Measurements from ENCODE around the gene DEGS2. TPM values are rescaled to one million over a fixed set of nuclear protein-coding genes. Genes with fewer than 3 reads are reported as not detected.

Gene DEGS2
- polyA plus RNA-seq, 1 donor = 1.1 TPM

DNA sequence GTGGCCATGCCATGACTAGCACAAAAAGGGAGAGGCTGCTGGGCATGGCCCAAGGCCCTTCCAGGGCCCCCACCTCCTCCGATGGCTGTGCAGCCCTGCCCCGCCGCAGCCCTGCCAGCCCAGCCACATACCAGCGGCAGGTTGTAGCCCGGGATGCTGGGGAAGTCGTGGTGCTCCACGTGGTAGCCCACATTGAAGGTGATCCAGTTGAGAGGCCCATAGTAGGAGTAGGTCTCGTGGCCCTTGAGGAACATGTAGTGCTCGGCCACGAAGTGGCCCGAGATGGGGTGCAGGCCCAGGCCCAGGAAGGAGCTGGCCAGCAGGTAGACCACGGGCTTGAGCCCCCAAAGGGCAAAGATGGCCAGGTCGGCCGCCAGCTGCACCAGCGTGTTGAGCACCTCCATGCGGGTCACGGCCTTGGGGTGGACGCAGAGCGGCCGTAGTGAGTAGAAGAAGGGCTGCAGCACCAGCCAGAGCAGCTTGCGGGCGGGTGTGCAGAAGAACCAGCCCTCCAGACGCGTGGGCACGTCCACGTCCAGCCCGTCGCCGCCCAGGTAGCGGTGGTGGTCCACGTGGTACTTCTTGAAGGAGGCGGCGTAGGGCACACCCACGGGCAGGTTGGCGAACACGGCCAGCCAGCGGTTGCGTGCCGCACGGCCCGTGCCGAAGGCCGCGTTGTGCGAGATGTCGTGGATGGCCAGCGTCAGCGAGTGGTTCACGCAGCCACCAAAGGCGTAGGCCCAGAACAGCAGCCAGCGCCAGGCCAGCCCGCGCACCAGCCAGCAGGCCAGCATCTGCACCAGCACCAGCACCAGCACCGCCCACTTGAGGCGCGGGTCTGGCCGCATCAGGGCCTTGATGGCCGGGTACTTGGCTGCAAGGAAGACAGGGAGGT lies 10.4 kb downstream of the DEGS2 start:
- no peak for DNase-seq (ENCODE audit: low read depth)

DNA sequence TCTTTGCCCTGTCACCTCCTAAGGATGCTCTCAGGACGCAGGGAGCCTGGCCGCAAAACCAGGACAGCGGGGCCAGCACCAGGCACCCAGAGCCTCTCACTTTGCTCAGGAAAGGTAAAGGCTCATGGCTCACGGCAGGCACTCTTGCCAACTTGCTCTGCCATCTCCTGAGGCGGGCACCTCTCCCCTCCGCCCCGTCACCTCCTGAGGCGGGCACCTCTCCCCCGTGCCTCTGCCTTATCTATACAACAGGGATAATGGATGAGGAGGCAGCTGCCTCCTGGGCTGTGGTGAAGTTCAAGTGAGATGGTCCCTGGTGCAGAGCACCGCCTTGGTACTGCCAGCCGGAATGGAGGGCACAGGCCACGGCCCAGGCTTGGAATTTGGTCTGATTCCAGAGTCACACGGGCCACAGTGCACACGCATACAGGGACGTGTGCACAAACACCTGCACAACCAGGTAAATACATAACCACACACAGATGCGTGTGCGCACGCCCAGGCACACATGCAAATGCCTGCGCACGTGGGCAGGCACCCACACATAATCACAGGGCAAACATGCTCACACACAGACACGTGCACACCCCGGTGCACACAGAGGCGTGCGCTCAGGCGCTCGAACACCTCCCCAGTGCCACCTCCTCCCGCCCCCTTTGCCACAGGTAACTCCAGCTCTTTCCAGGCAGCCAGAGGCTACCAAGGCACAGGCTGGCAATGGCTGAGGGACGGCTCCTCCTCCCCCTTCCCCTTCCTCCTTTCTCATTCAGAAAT lies 11.6 kb downstream of the DEGS2 start:
- no peak for DNase-seq (ENCODE audit: low read depth)

DNA sequence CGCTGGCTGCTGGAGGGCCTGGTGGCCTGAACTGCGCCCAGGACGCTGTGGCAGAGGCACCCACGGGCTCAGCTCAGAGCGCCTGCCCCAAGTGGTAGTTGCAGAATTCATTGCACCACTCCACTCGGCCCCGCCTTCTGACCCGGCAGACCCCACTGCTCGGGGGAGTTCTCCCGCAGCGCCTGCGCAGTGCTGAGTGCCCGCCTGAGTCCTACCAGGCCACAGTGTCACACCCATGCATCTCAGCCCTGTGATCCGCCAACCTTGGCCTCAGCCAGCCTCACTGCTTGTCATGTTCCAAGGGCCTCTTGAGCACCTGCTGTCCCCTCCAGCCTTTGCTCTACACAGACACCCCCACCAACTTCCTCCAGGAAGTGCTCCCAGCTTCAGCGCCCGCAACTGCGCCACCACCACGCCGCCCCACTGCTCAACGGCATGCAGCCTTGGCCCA lies 12.2 kb downstream of the DEGS2 start:
- no peak for DNase-seq (ENCODE audit: low read depth)

DNA sequence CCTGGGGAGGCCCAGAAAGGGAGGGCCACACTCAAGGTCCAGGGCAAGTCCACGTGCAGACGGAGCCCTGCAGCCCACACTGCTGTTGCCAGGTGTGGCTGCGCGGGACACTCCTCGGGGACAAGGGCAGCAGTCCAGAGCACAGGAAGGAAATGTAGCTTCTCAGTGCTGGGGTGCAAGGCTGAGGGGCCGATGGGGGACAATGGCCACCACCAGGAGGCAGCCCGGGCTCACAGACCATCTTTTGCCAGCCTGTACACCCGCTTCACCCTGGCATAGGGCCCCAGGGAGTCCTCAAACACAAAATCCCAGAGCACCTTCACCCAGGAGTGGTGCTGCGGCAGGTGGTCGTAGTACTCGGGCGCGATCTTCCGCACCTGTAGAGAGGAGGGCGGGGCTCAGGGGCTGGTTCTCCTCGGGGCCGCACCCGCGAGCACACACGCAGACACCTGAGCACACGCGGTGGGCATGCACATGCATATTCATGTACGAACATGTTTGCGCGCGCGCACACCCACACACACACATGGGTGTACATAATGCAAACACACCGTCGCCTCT lies 12.8 kb downstream of the DEGS2 start:
- DNase-seq (ENCODE audit: low read depth) = no peak

GRCh38 chr14:100145682-100146464 lies 13.6 kb downstream of the DEGS2 start:
- DNase-seq (ENCODE audit: low read depth) = no peak

GRCh38 chr14:100144996-100145646 lies 14.3 kb downstream of the DEGS2 start:
- no peak for DNase-seq (ENCODE audit: low read depth)

DNA sequence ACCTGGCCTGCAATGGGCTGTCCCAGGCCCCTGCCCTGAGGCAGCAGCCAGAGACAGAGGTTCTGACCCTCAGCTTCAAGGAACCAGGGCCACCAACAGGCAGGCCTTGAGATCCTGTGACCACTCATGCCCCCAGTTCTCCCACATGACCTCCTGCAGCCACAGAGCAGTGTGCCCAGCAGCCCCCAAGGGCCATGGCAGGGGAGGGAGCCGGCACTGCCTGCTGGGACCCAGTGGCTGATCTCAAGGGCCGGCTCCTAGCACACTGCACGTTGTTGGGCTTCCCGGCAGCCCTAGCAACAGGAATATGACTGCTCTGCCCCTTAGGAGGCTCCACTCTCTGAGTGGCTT lies 14.8 kb downstream of the DEGS2 start:
- DNase-seq (ENCODE audit: low read depth) = no peak

- no peak for DNase-seq (ENCODE audit: low read depth)
These were observed 15.5 kb downstream of the DEGS2 start for GRCh38 chr14:100143934-100144333.

- DNase-seq (ENCODE audit: low read depth) = no peak
These were observed 15.9 kb downstream of the DEGS2 start for GRCh38 chr14:100143523-100143922.

GRCh38 chr14:100142073-100143040 lies 17.1 kb downstream of the DEGS2 start:
- DNase-seq (ENCODE audit: low read depth) = no peak

DNA sequence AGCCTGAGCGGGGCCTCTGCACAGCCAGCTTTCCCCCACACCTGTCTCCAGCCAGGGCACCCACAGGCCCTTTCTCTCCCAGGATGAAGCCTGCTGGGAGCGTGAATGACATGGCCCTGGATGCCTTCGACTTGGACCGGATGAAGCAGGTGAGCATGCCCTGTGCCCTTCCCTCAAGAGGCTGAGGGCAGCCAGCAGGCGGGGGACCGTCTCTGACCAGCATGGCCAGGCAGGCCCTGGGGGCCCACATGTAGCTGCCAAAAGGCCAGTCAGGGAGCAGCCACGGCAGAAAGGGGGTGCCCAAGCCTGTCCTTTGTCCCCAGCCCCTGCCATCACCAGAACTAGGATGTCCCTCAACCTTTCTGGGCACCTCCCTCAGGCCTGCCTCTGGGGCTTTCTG lies 18.3 kb downstream of the DEGS2 start:
- no peak for DNase-seq (ENCODE audit: low read depth)

- DNase-seq (ENCODE audit: low read depth) = no peak
These were observed 18.9 kb downstream of the DEGS2 start for GRCh38 chr14:100140452-100141078.

GRCh38 chr14:100138955-100139354 lies 20.5 kb downstream of the DEGS2 start:
- no peak for DNase-seq (ENCODE audit: low read depth)

- DNase-seq (ENCODE audit: low read depth) = no peak
These were observed 21.2 kb downstream of the DEGS2 start for GRCh38 chr14:100138082-100138787.

- DNase-seq (ENCODE audit: low read depth) = no peak
These were observed 22.3 kb downstream of the DEGS2 start for GRCh38 chr14:100137173-100137572.

DNA sequence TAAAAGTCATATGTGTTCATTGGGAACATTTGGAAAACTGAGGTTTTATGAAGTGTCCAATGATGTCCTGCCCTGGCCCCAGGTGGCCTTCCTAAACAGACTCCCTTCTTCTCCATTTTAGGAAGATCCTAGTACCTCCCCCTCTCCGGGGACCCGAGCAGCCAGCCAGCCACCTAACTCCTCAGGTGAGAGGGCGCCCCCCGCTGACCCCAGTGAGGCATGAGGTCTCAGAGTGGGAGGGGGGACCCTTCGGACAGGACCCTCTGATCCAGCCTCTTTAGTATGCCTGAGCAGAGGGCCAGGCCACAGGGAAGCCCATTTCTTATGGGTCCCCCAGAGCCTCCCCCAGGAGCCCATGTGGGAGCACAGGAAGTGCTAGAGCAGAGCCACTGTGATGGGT lies 23.7 kb downstream of the DEGS2 start:
- no peak for DNase-seq (ENCODE audit: low read depth)

- DNase-seq (ENCODE audit: low read depth) = no peak
These were observed 24.4 kb downstream of the DEGS2 start for GRCh38 chr14:100135073-100135472.

DNA sequence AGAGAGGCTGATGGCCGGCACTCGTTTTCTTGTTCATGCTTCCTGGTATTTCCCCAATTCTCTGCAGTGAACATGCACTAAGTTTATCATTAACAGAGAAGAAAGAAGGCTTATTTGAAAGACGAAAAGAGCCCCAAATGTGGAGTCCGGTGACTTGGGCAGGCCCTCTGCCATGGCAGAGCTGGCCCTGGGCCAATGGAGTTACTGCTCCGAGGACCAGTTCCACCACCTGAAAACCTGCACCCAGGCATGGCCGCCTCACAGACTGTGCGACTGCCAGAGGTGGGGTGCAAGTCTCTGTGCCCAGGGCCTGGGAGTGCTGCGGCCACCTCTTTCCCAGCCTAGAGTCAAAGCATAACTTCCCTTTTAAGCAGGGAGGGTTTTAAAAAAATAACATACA lies 24.9 kb downstream of the DEGS2 start:
- DNase-seq (ENCODE audit: low read depth) = no peak

Measured in forelimb muscle (tissue), 1 donor.